ENCODE results near the gene SLC25A48.

DNA sequence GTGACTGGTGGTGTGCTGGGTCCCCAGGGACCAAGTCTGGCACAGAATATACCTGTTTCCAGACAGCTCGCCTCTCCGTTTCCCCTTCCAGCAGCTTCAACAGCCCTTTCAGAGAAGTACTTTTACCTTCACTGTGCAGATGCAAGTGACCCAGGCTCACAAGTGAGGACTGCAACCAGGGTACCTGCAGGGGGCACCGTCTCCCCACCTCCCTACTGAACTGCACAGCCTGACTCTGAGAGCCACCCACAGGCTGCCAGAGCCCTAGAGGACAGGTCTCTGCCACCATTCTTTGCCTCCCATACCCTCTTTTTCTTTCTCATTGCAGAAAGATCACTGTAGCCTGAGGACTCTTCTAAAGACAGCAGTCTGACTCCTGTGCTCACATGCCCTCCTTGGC, 45.8 kb downstream of the SLC25A48 start:
- no peak for TF ChIP-seq POLR2A (IDR thresholded peaks at IDR 0.05)
- TF ChIP-seq, protein P1, sequence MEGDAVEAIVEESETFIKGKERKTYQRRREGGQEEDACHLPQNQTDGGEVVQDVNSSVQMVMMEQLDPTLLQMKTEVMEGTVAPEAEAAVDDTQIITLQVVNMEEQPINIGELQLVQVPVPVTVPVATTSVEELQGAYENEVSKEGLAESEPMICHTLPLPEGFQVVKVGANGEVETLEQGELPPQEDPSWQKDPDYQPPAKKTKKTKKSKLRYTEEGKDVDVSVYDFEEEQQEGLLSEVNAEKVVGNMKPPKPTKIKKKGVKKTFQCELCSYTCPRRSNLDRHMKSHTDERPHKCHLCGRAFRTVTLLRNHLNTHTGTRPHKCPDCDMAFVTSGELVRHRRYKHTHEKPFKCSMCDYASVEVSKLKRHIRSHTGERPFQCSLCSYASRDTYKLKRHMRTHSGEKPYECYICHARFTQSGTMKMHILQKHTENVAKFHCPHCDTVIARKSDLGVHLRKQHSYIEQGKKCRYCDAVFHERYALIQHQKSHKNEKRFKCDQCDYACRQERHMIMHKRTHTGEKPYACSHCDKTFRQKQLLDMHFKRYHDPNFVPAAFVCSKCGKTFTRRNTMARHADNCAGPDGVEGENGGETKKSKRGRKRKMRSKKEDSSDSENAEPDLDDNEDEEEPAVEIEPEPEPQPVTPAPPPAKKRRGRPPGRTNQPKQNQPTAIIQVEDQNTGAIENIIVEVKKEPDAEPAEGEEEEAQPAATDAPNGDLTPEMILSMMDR (IDR thresholded peaks at IDR 0.05): no peak
